ENCODE results near the gene VPS13D. TPM values are rescaled to one million over a fixed set of nuclear protein-coding genes. Genes with fewer than 3 reads are reported as not detected.

The VPS13D gene
- total RNA-seq, 1 experiment from 2014 or later: 33.1 TPM

GRCh38 chr1:12501661-12502060, 271.8 kb downstream of the VPS13D start:
- no peaks in the 10 kb centered on the region; the same call in 1 of the 2 replicates for H3K4me1 ChIP-seq (ENCODE audit: control insufficient read depth, insufficient read depth, low read length)
- ChIA-PET CTCF (no interaction called here), POLR2A (interaction anchor here (0.5 kb wide), 1 partner anchor 67 kb away, joined by 5 read pairs; no protein-coding TSS in a partner anchor)
- ATAC-seq (no peak), DNase-seq (ENCODE audit: low read depth, low spot score) (no peak)
- no peak for TF ChIP-seq SIN3A (IDR thresholded peaks at IDR 0.05; ENCODE audit: borderline replicate concordance, insufficient read depth, low read depth, low read length)
- no peaks in the 10 kb centered on the region for H3K9me3 ChIP-seq (ENCODE audit: control insufficient read depth, insufficient read depth, low read depth, low read length)
- BruUV-seq (replicated peaks): no TSS peak
- in situ Hi-C loops (cut with HindIII; ENCODE audit: low pct_unique_long_range_greater_than_20kb, low sequenced_read_pairs): no loop called here
- H3K27me3 ChIP-seq (ENCODE audit: control insufficient read depth, insufficient read depth, low read length): no peaks in the 10 kb centered on the region
- no peaks in the 10 kb centered on the region for H3K36me3 ChIP-seq (ENCODE audit: control insufficient read depth, insufficient read depth, low read length)
- intact Hi-C loops (cut with micrococcal nuclease; ENCODE audit: unreplicated experiment): no loop called here
- H3K4me3 ChIP-seq (ENCODE audit: low read depth in 2 of 2, low read length in 2 of 2): no peak overlapping the region
- no peak overlapping the region; the same call in 1 of the 2 replicates for H3K27ac ChIP-seq (ENCODE audit: low read length)

GRCh38 chr1:12502336-12503109, 272.7 kb downstream of the VPS13D start:
- intact Hi-C loops (cut with micrococcal nuclease; ENCODE audit: unreplicated experiment): no loop called here
- ATAC-seq (no peak), DNase-seq (ENCODE audit: low read depth, low spot score) (no peak)
- Histone ChIP-seq H3K4me1 (ENCODE audit: control insufficient read depth, insufficient read depth, low read length) (no peaks in the 10 kb centered on the region; the same call in 1 of the 2 replicates), H3K9me3 (ENCODE audit: control insufficient read depth, insufficient read depth, low read depth, low read length) (no peaks in the 10 kb centered on the region), H3K36me3 (ENCODE audit: control insufficient read depth, insufficient read depth, low read length) (no peaks in the 10 kb centered on the region), H3K27me3 (ENCODE audit: control insufficient read depth, insufficient read depth, low read length) (no peaks in the 10 kb centered on the region), H3K4me3 (ENCODE audit: low read depth in 2 of 2, low read length in 2 of 2) (no peak overlapping the region), H3K27ac (ENCODE audit: low read length) (peak overlapping the region; percentile 27; the same call in 1 of the 2 replicates)
- ChIA-PET POLR2A (no interaction called here), CTCF (no interaction called here)
- no peak for TF ChIP-seq TCF7L2 (IDR thresholded peaks at IDR 0.05; ENCODE audit: low read depth, low read length)
- no peak for TF ChIP-seq CTCF (IDR thresholded peaks at IDR 0.05)
- no peak for TF ChIP-seq POLR2AphosphoS5 (IDR thresholded peaks at IDR 0.05; ENCODE audit: low read depth, low read length)
- TF ChIP-seq SIN3A (IDR thresholded peaks at IDR 0.05; ENCODE audit: borderline replicate concordance, insufficient read depth, low read depth, low read length): no peak
- no peak for TF ChIP-seq REST (IDR thresholded peaks at IDR 0.05; ENCODE audit: insufficient read depth in 1 of 2, low read depth in 2 of 2, low read length in 1 of 2)
- in situ Hi-C loops (cut with HindIII; ENCODE audit: low pct_unique_long_range_greater_than_20kb, low sequenced_read_pairs): no loop called here
- no TSS peak for BruUV-seq (replicated peaks)

GRCh38 chr1:12503709-12504108, 273.9 kb downstream of the VPS13D start:
- intact Hi-C loops (cut with micrococcal nuclease; ENCODE audit: unreplicated experiment): no loop called here
- H3K4me1 ChIP-seq (ENCODE audit: control insufficient read depth, insufficient read depth, low read length): no peaks in the 10 kb centered on the region; the same call in 1 of the 2 replicates

More at GRCh38 chr1:12503709-12504108, 273.9 kb downstream of the VPS13D start:
- no TSS peak for BruUV-seq (replicated peaks)
- Histone ChIP-seq H3K4me3 (ENCODE audit: low read depth in 2 of 2, low read length in 2 of 2) (no peak overlapping the region), H3K27ac (ENCODE audit: low read length) (0 out of 2 replicates have a peak overlapping the region, but pooled peaks have one; percentile 36), H3K27me3 (ENCODE audit: control insufficient read depth, insufficient read depth, low read length) (no peaks in the 10 kb centered on the region), H3K36me3 (ENCODE audit: control insufficient read depth, insufficient read depth, low read length) (no peaks in the 10 kb centered on the region), H3K9me3 (ENCODE audit: control insufficient read depth, insufficient read depth, low read depth, low read length) (no peaks in the 10 kb centered on the region)
- no peak for TF ChIP-seq POLR2AphosphoS5 (IDR thresholded peaks at IDR 0.05; ENCODE audit: low read depth, low read length)
- no peak for TF ChIP-seq TCF7L2 (IDR thresholded peaks at IDR 0.05; ENCODE audit: low read depth, low read length)
- TF ChIP-seq CTCF (IDR thresholded peaks at IDR 0.05): no peak
- no peak for TF ChIP-seq REST (IDR thresholded peaks at IDR 0.05; ENCODE audit: insufficient read depth in 1 of 2, low read depth in 2 of 2, low read length in 1 of 2)
- TF ChIP-seq SIN3A (IDR thresholded peaks at IDR 0.05; ENCODE audit: borderline replicate concordance, insufficient read depth, low read depth, low read length): no peak
- CTCF ChIA-PET: interaction anchor here (0.7 kb wide), 1 partner anchor 46 kb away, joined by 6 read pairs; no protein-coding TSS in a partner anchor
- POLR2A ChIA-PET: no interaction called here
- DNase-seq (ENCODE audit: low read depth, low spot score) (no peak), ATAC-seq (no peak)
- in situ Hi-C loops (cut with HindIII; ENCODE audit: low pct_unique_long_range_greater_than_20kb, low sequenced_read_pairs): no loop called here

Measured in Panc1 (cell line).